Stimulated activated CD8-positive, alpha-beta memory T cell treated with anti-CD3 and anti-CD28 coated beads, Interleukin-7, amount 100 ng/mL, for 1 hour (primary cell): ENCODE data around the gene CRPPA.

Experiments used
- DNase-seq, 2 donors: peaks; one replicate each; pipeline ENCODE4 v3.0.0-alpha.2; 2020; ENCODE audit warnings: low read depth in 2 of 2

Gene CRPPA

DNA sequence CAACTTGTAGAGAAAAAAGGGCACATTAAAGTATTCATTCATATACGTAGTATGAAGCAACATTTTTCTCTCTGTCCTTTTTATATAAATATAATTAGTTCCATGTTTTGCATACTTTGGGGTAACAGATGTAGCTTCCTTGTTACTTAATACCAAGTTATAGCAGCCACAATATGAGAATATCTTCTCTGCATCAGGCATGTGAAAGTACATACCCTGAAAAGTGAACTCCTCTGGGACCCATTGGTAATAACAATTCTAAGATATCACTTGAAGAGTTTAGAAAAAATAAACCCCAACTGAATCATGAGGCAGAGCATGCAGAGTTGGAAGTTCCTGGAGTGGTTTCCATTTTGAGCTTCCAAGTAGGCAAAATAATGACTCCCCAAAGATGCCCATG is 2.4 kb upstream of the CRPPA start:
- no peak for DNase-seq

DNA sequence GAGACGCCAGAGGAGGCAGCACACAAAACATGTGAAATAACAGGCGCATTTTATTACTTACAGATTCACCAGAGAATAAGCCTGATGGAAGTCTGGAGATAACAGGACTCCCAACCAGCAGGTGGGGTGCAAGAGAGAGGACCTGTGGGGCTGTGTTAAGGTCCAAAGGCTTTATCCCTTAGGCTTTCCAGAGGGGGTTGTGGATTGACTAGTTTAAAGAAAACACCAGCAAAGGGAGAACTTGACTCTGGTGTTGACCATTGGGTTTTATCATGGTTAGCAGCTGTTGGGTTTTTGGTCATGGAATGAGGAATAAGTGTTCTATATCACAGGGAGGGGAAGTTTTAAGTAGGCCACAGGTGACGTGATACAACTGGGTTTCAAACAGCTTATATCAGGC is 1.6 kb upstream of the CRPPA start:
- DNase-seq = no peak

DNA sequence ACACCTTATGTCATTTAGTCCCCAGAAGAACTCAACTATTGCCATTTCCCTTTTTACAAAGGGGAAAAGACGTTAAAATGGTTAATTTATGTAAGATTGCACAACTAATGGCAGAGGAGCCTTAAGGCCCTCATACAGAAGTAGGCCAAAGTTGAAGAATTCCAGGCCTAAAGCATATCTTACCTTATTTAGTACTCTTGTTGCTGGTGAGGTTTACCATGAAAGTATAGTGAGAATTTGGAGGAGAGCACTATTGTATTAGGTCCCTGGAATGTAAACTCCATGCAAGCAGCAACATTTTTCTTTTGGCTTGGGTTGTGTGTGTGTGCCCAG is 731 bp upstream of the CRPPA start:
- DNase-seq = no peak

DNA sequence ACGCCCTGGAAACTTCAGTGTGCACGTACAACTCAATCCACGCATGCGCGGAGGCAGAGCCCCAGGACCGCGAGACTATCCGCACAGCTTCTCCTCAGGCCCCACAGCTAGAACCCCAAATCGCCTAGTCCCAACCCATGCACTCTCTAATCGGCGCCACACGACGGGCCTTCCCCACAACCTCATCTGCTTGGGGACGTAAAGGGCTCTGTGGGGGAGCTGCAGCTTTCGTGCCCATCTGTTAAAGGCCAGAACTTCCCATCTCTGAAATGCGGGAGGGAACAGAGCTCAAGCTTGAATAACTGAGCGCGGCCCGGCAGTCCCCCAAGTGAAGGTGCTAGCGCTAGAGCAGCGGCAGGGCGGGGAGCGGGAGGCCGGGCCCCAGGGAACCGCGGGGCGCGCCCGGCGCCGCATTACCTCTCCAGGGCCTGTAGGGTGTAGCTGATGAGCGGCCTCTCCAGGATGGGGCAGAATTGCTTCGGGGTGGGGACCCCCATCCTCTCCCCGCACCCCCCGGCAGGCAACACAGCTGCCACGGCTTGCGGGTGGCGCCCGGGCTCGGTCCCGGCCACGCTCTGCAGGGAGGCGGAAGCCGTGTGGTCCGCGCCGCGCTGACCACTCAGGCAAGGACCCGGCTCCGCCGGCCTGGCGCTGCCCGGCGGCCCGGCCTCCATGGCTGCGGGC is 547 bp downstream of the CRPPA start:
- peak; percentile 56 to 62 for DNase-seq

DNA sequence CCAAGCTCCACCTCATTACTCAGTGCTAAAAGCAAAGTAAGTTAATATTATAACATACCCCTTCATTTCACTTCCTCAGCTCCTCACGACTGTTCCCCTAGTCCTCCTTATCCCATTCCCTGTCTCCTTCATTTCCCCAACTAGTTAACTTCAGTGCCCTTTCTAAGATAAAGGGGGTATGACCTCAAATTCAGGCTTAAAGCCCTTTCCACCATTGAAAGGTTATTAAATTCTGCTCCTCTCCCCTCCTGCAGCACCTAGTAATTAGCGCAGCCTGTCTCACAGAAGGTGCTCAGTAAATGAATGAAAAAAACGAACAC is 1.0 kb downstream of the CRPPA start:
- no peak for DNase-seq

DNA sequence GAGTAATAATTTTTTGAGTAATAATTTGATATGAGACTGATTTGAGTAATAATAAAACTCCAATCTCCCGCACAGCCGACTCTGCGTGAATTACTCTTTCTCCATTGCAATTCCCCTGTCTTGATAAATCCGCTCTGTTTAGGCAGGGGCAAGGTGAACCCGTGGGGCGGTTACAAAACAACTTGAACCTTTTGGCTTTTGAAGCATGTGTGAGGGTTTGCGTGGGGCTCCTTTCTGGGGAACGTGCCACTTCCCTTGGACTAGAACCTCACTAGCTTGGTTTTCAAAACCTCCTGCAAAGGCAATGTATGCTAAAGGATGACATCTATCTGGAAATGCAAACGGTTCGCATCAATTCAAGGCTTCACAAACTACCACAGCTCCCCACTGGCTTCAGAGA is 1.5 kb downstream of the CRPPA start:
- no peak for DNase-seq

DNA sequence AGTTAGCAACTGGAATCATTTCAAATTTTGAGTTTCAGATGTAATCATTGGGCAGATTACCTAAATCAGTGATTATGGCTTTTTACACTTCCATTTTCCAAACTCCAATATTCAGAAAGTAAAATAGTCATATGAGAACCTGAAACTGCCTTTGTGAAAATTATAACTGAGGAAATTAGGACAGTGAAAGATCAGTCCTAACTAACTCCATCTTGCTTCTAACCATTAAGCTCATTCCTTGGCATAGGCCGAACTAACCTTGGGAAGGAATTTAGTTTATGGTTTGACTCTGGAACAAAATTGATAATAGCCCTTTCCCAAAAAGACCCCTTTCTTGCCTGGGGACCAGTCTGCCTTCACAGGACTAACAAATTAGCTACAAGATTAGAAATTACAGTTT is 2.2 kb downstream of the CRPPA start:
- no peak for DNase-seq

DNA sequence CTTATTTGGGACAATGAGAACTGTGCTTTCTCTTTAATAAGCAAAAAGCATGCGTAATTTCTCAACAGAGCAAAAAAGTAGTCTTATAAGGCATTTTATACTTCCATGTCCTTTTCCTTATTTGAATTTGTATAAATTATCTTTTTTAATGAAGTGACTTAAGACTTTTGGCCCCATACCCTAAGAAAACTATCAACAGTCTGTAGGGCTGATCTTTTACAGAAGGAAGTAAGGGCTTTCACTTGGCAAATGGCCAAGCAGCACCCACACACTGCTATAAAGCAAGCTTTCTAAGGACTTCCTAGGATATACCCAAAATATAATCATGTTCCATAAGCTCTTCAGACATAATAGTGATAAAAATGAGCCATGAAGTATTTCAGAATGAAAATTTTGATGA is 3.4 kb downstream of the CRPPA start:
- no peak for DNase-seq

DNA sequence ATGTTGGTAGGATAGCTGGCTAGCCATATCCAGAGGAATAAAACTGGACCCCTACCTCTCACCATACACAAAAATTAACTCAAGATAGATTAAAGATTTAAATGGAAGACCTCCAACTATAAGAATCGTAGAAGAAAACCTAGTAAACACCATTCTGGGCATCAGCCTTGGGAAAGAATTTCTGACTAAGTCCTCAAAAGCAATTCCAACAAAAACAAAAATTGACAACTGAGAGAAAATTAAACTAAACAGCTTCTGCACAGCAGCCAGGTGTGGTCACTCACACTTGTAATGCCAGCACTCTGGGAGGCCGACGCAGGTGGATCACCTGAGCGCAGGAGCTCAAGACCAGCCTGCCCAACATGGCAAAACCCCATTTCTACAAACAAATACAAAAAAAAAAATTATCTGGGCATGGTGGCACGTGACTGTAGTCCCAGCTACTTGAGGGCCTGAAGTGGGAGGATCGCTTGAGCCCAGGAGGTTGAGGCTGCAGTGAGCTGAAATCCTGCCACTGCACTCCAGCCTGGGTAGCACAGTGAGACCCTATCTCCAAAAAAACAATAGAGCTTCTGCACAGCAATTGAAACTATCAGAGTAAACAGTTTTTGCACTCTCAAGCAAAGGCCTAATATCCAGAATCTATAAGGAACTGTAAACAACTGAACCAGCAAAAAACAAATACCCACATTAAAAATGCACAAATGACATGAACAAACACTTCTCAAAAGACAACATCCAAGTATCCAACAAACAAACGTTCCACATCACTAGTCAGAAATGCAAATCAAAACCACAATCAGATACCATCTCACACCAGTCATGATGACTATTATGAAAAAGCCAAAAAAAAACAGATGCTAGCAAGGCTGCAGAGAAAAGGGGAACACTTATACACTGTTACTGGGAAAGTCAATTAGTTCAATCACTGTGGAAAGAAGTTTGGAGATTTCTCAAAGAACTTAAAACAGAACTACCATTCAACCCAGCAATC is 4.8 kb downstream of the CRPPA start:
- DNase-seq = no peak

DNA sequence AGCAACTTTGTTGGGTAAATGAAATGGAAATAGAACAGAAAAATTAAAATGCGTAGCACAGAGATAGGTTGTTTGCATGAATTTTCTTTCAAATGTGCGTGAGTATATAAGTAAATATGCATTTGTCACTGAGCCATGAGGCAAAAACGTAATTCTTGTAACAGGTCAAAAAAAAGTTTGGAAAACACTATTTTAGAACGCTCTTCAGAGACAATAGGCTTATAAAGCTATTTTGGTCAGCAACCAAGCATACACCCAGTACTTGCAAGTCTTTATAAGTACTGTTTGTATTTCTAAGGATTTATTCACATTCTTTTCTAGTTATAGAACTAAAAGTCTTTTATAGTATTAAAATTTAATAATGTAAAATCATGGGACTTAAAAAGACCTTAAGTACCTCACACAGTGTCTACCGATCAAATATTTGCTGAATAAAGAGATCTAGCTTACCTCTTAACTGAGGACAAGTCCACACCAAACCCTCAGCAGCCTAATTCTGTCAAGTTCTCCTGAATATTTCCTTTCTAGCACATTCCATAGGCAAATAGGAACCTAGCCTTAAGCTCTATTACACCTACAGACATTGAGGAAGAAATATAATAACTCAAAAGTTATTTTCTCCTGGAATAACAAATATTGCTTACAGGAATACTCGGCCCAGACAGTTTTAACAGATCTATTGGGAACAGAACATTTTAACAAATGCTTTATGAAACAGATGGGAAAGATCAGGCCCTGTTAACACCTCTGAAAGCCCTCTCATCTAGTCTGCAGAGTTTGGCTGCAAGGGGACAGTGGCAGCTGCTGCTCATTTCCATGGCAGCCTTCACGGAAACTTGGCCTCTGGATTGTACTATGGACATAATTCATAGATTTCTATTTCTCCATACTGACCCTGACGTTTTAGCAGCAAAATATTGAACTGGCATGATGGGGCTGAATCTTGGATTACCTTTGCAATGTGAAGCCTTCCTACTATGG is 8.8 kb downstream of the CRPPA start:
- DNase-seq = no peak

DNA sequence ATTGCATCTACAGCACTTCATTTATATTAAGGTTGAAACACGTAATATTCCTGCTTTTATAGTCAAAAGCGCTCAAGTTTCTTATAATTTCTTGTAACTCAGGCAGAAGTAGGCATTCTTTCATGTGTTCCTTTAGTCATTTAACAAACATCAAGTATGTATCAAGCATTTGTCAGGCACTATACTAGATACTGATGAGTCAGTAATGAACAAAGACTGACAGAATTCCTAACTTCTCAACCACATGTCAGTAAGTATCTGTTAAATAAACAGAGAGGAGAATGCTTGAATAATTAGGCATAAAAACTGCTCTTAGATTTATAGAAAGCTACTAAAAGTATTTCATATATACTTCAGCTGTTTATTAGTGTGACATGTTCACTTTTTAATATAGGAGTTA is 9.9 kb downstream of the CRPPA start:
- DNase-seq = no peak

DNA sequence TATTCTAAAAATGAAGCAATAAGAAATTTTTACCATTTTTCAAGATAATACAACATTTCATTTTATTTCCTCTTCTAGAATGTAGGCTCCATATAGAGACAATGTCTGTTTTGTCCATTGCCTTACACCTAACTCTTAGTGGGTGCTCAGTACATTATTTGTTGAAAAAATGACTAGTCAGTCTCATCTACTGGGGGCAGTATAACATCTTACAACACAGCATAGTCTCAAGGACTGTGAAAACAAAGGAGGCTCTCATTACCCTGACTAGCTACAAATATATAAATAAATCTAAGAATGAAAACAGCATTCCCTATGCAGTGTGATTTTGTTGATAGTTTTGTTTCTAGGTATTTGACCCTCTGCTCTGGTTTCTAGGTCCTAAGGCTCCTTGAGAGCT is 11.6 kb downstream of the CRPPA start:
- no peak for DNase-seq

DNA sequence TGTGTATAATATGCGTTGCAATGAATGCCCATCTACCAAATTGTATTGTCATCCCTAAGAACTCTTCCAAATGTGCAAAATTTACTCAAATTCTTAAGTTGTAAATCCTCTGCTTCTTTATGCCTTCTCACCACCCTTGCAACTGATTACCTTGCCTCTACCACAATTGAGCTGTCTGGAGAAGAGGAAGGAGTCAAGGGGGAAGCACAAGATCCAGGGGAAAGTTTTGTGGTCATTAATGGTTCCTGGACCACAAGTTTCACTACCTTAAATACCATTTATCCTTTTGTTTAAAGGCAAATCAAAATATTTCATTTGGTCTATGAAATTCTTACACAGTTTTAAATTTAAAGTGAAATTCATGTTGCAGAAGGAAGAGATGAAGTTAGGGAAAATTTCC is 16.7 kb downstream of the CRPPA start:
- DNase-seq = no peak

DNA sequence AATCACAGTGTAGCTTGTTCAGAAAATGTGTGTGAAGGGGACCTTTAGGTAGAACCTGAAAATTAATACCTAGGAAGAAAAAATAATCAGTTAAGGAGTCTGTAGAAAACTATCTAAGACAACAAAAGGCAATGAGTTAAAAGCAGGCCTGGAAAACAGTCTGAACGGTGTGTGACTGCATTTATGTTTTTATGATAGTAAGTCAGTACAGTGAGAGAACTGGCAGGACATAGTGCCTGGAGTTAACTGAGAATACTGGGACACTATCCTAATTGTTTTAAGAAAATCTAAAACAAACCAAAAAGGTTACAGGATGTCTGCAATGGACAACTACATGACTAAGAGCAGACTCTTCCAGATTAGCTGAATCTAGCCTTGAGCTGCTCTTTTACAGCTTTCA is 17.9 kb downstream of the CRPPA start:
- no peak for DNase-seq

DNA sequence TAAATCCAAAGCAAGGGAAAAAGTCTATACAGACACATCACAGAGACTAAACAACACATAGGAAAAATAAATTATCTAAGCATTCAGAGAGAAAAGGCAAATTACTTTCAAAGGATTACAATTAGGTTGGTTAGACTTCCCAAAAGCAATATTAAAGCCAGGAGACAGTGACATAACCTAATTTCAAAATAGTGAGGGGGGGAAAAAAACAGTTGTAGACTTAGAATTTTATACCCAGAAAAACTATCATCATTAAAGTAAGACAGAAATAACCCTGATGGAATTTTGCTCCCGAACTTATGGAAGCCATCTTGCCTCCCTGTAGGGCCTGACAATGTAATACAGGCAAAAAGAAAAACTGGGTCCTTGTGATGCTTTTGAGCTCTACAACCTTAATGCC is 18.4 kb downstream of the CRPPA start:
- no peak for DNase-seq

DNA sequence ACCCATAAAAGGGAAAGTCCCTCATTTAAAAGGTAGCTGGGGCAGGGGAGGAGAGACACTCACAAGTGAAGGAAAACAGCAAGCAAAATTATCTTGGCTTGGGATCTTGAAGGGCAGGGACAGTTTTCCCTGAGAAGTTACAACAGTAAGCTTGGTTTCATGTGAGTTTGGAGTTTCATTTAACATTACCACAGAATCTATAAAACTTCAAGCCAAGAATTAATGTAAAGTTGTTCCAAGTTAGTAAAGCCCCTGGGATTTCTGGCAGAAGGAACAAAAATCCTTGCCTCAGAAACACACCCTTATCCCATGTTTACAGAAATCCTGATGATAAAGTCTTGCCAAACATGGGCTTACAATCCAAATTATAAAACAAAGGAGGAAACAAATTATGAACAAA is 19.2 kb downstream of the CRPPA start:
- no peak for DNase-seq

DNA sequence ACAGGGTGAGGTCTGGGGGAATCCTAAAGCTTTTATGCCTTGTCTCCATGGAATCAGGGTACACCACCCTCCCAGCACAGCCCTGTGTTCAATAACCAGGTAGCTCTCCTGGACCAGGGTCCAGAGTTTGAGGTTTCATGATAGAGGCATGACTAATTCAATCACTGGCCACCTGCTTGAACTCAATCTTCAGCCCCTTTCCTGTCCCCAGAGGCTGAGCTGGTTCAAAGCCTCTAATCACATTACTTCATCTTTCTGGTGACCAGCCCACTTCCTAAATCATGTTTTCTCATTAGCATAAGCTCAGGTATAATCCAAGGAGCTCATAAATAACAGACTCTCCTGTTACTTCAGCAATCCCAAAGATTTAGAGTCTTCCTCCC is 20.5 kb downstream of the CRPPA start:
- DNase-seq = no peak

DNA sequence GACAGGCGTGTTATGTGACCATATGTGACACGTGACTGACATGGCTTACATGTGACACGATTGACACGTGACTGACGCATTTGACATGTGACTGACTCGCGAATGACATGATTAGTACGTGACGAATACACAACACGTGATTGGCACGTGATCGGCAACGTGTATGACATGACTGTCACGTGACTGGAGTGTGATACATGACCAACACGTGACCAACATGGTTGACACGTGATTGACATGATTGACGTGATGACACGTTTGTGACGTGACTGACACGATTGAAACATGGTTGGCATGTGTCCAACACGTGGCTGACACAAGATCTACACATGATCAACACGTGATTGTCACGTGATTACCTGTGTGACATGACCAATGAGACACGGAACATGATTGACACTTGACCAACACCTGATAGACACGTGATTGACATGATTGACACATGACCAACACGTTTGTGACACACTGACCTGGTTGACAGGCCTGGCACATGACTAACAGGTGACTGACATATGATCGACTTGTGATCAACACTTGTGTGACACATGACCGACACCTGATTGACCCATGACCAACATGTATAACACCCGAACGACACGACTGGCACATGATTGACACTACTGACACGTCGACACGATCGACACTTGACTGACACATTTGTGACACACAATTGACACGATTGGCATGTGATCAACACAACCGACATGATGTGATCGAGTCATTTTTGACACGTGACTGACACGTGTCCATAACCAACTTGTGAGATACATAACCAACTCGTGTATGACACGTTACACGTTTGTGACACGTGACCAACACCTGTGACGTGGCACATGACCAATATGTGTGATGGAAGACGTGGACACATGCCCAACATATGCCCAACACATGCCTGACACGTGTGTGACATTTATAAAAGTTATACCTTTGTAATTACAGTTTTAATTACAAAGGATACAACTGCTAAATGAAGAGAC is 21.1 kb downstream of the CRPPA start:
- no peak for DNase-seq

DNA sequence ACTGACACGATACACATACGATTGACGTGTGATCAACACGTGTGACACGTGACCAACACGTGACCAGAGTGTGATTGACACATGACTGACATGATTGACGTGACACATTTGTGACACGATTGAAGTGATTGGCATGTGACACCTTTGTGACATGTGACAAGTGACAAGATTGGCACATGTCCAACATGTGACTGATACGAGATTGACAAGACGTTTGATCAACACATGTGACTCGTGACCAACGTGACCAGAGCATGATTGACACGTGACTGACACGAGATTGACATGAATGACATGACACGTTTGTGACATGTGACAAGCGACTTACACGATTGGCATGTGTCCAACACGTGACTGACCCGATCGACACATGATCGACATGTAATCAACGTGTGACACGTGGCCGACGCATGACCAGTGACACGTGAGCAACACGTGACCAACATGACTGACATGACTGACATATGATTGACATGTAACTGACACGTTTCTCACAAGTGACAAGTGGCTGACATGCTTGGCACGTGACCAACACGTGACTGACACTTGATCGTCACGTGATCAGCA is 22.0 kb downstream of the CRPPA start:
- no peak for DNase-seq

DNA sequence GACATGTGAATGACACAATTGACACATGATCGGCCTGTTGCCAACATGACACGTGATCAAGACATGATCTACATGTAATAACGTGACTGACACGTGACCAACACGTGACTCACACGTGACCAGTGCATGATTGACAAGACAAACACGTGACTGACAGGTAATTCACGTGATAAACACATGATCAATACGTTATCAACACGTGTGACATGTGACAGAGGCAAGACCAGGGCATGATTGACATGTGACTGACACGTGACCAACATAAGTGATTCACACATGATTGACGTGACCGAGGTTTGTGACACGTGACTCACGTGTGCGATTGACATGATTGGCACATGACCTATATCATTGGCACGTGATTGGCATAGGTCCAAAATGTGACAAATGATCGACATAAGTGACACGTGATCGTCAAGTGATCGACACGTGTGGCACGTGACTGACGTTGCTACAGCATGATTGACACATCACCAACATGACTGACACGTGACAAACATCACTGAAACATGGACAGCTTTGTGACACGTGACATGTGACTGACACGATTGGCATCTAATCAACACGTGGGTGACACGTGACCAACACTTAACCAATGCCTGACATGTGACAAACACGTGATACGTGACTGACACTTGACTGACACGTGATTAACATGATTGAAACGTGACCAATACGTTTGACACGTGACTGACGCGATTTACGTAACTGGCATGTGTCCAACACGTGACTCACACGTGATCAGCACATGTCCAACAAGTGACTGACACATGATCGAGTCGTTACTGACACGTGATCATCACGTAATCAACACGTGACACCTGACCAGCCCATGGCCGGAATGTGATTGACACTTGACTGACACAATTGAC is 23.0 kb downstream of the CRPPA start:
- no peak for DNase-seq
